ENCODE data around the gene S100A8.

GRCh38 chr1:153403421-153404085, 12.7 kb upstream of the S100A8 start:
- no peak for TF ChIP-seq POLR2A (IDR thresholded peaks at IDR 0.05)
- TF ChIP-seq CTCF (IDR thresholded peaks at IDR 0.05) = no peak
